ENCODE data around the gene HRH1. TPM values are rescaled to one million over a fixed set of nuclear protein-coding genes. Genes with fewer than 3 reads are reported as not detected.

Gene HRH1
- total and polyA plus RNA-seq, 2 donors (not counting 1 experiment from before 2014, with no cell fraction given) = not detected

DNA sequence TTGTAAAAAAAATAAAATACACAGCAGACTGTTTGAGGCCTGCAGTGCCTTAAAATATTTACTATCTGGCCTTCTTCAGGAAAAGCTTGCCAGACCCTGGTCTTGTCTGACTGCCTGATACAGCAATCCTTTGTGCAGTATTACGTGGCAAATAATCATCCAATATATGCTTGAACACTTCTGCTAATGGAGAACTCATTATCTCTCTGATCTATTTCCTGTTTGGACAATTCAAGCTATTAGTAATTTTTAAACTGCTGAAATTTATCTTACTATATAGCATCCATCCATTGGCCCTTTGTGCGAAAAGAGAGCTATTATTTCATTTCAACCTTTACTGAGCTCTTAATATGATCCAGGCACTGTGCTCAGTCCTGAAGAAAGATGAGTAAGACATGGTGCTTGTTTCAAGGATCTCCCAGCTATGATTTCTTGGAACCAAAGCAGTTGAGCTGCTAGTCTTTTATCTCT, 133.8 kb downstream of the HRH1 start:
- intact Hi-C loops (cut with micrococcal nuclease) = loop anchor here (2.0 kb wide), 1 partner anchor 47 kb away; no protein-coding TSS in a partner anchor
- H3K27me3 Mint-ChIP-seq = no peaks in the 10 kb centered on the region

More for the DNA sequence above, 133.8 kb downstream of the HRH1 start:
- Histone ChIP-seq H3K4me2 (replicated peaks; ENCODE audit: low read depth, low read length, poor library complexity, severe bottlenecking) (peak overlapping the region; percentile 75), H2AFZ (ENCODE audit: insufficient read depth, low read depth, low read length, poor library complexity, severe bottlenecking) (peak overlapping the region; percentile 64), H3K27me3 (replicated peaks in 1 of 4; ENCODE audit: control extremely low read depth in 1 of 4, control insufficient read depth in 3 of 4, insufficient read depth in 4 of 4, low read length in 3 of 4) (no peaks in the 10 kb centered on the region), H4K20me1 (ENCODE audit: control insufficient read depth, insufficient read depth, low read length, poor library complexity, severe bottlenecking) (no peaks in the 10 kb centered on the region), H3K79me2 (ENCODE audit: control insufficient read depth, insufficient read depth, low read length) (peaks cover 57% of the 10 kb centered on the region), H3K27ac (ENCODE audit: low read length in 2 of 2) (peak overlapping the region; percentile 91 to 98), H3K4me3 (ENCODE audit: control extremely low read depth in 1 of 5, extremely low read depth in 1 of 5, insufficient read depth in 1 of 5, low read depth in 2 of 5, low read length in 4 of 5) (peak overlapping the region in 1 of 5 experiments; percentile 63), H3K9me3 (ENCODE audit: control extremely low read depth in 1 of 3, control insufficient read depth in 2 of 3, insufficient read depth in 1 of 3, low read length in 2 of 3) (no peaks in the 10 kb centered on the region), H3K36me3 (replicated peaks in 1 of 2; ENCODE audit: control extremely low read depth in 1 of 2, control insufficient read depth in 1 of 2, extremely low read depth in 1 of 2, insufficient read depth in 2 of 2, low read length in 1 of 2) (peaks cover 0 to 3% of the 10 kb centered on the region in 2 experiments), H3K4me1 (ENCODE audit: control insufficient read depth in 2 of 2, insufficient read depth in 2 of 2, low read length in 2 of 2) (peaks cover 48 to 49% of the 10 kb centered on the region in 2 donors), H3K9ac (ENCODE audit: low read length) (no peak overlapping the region)
- Mint-ChIP-seq H3K9me3 (ENCODE audit: insufficient read depth) (no peaks in the 10 kb centered on the region), H3K27ac (peak overlapping the region; percentile 98), H3K4me1 (peaks cover 57% of the 10 kb centered on the region), H3K4me3 (peak overlapping the region; percentile 85)
- DNase-seq (peak; percentile 15), ATAC-seq (ENCODE audit: low read depth) (no peak)
- POLR2A ChIA-PET = interaction anchor here (0.6 to 2.4 kb wide), 3 partner anchors 10 to 1504 kb away, joined by 3 to 29 read pairs (median 7); partner anchors contain the start of gene ATG7
- TF ChIP-seq EZH2 (IDR thresholded peaks at IDR 0.05; ENCODE audit: borderline replicate concordance, insufficient read depth, low read depth, low read length, poor library complexity, severe bottlenecking) = no peak
- TF ChIP-seq, protein P1, sequence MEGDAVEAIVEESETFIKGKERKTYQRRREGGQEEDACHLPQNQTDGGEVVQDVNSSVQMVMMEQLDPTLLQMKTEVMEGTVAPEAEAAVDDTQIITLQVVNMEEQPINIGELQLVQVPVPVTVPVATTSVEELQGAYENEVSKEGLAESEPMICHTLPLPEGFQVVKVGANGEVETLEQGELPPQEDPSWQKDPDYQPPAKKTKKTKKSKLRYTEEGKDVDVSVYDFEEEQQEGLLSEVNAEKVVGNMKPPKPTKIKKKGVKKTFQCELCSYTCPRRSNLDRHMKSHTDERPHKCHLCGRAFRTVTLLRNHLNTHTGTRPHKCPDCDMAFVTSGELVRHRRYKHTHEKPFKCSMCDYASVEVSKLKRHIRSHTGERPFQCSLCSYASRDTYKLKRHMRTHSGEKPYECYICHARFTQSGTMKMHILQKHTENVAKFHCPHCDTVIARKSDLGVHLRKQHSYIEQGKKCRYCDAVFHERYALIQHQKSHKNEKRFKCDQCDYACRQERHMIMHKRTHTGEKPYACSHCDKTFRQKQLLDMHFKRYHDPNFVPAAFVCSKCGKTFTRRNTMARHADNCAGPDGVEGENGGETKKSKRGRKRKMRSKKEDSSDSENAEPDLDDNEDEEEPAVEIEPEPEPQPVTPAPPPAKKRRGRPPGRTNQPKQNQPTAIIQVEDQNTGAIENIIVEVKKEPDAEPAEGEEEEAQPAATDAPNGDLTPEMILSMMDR (IDR thresholded peaks at IDR 0.05) = no peak
- no CpG with 5 or more reads among the region's 2 CpGs for WGBS (ENCODE audit: insufficient coverage)
- CTCF ChIA-PET = interaction anchor here (0.6 to 4.3 kb wide), 7 partner anchors 14 to 1026 kb away, joined by 3 to 30 read pairs (median 4); partner anchors contain the start of gene ATG7
